ENCODE results near the gene LSM6.

The LSM6 gene

DNA sequence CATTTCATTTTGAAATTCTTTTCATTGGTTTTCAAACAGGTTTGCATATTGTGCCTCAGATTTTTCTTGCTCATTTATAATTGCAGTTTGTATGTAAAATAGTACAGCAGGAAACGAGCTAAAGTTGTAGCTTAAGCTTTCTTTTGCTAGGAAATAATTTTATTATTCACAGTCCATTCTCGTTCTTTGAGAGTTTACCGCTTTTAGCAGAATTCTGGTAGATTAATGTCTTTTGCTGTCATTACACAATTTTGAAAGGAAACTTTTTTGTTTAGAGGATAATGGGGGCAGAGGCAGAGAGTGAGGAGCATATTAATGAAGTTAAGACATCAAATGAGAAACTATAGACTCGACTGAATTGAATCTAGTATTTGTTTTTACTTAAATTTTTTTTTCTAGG lies 10.5 kb downstream of the LSM6 start:
- no peak for DNase-seq (ENCODE audit: low read depth, low spot score)

DNA sequence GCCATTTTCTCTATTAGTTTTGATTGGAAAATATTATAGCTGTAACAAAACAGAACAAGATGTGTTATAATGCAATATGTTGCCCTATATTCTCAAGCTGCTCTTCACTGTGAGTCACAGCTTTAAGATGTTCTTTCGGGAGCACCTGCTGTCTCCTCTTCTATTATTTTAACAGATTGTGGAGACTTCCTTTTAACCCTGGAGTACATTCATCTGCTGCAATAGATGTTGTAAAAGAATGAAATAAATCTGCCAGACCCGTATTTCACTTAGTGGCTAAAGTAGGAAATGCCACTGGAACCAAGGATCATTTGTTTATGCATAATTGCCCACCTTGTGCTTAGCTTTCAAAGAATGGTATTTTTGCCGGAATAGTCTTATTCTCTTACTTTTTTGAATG lies 11.1 kb downstream of the LSM6 start:
- no peak for DNase-seq (ENCODE audit: low read depth, low spot score)

DNA sequence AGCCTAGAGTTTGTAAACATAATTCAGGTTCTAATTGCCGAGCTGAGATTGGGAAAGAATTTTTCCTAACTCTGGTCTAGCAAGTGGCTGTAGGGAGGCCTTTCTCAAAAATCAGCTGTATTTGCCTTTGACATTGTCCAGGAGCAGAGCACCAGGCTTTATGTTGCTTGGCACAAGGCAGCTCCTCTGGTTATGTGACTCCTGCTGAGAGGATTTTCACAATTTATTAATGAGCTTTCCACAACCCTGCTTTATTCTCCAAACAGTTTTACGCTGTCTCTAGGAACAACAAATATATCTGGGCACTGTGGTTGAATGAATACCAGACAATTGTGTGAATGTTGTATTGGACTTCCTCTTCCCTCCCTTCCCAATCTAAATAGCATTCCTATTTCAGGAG lies 14.9 kb downstream of the LSM6 start:
- no peak for DNase-seq (ENCODE audit: low read depth, low spot score)

DNA sequence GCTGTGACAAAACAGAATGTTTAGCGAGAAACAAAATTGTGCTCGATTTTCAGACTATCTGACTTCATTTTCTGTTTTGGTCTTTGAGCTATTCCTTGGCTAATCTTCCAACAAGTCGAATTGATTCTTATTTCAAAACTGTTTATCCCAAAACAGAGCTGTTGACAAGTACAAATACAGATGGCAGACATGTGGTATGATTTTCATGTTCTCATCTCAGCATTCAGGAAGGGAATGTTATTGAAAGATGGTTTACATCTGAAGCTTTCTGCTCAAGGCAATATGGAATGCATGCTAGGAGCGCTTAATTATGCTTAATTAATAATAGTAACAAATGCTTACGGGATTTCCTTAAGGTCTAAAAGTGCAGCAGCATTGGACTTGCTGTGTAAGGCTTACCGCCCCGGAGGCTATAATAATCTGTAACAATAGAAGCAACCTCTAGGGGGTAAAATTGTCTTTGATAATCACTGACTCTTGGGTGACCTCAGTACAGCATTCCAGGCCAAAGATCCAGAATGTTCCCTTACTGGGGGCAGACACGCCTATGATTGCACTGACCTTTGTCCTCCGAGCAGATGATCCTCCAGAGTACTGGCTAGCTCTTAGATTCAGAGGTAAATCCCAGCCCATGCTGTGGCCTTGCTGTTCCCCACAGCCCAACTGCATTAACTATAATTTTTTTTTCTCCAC lies 16.4 kb downstream of the LSM6 start:
- no peak for DNase-seq (ENCODE audit: low read depth, low spot score)

DNA sequence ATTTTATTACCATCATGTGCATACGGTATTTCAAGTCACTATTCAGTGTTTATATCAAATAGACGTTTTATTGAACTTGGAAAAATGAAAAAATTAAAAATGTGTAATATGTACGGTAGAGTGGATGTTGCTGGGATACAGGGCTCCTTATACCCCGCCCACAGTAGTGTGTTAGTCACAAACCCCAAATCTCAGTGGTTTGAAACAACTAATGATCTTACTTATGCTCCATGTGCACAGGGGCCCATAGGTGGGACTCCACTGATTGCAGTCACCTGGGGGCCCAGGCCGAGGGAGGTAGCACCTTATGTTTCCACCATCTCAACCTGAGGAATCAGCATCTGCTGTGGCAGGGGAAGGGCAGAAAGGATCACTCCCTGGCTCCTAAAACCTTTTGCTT lies 18.1 kb downstream of the LSM6 start:
- no peak for DNase-seq (ENCODE audit: low read depth, low spot score)

DNA sequence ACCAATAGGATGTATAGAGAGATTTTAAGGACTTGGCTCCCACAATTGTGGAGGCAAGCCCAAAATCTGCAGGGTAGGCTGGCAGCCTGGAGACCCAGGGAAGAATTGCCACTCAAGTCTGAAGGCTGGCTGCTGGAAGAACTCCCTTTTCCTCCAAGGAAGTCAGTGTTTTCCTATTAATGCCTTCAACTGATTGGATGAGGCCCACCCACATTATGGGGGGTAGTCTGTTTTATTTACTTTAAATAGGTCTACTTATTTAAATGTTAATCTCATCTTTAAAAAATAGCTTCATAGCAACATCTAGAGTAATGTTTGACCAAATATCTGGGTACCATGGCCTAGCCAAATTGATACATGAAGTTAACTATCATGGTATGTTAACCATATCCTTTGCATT lies 18.7 kb downstream of the LSM6 start:
- DNase-seq (ENCODE audit: low read depth, low spot score): no peak

DNA sequence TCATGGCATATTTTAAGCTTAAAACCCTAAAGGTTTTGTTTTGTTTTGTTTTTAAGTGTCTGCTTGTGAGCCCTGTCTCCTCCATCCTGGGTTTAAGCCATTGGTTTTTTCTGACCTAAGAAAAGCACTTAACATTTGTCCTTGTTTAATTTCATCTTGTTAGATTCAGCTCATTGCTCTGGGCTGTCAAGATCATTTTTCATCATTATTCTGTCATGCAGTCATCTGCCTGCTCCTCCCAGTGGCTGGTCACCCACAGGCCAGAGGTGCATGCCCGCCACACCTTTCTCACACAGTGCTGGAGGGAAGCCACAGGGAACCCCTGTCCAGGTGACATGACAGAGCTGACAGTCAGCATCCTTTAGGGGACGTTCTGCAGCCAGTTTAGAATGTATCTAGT lies 27.1 kb downstream of the LSM6 start:
- DNase-seq (ENCODE audit: low read depth, low spot score): no peak

DNA sequence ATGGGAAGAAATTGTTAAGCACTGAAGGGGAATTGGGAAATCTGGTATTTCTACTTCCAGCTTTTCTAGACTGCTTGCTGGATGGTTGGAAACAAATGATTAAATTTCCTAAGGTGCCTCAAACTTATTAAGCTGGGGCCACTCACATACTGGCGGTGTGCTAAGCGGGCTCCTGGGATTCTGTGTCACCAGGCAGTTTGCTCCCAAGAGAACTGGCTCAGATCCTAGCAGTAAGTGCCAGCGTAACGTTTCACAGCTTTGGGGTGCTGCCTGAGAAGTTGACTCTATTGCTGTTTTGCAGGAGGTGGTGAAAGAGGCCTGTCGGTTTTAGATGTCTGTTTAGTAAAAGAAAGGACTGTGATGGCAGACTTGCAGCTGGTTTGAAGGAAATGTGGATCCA lies 31.9 kb downstream of the LSM6 start:
- DNase-seq (ENCODE audit: low read depth, low spot score): no peak

DNA sequence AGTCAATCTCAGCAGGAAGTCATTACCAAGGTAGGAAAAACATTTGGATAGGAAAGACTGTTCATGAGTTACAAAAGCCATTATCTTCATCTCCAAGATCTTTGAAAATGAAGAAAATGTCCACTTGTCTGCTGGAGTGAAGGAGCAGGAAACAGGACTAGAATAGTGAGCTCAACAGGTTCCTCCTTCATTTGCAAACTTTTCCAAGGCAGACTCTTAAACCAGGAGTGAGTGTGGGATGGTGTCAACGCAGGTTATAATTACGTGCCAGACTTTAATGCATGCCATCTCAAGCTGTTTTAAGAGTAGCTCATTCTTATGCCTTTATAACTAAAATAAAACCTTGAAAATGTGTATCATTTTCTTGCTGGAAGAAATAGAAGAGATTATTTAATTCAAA lies 35.4 kb downstream of the LSM6 start:
- DNase-seq (ENCODE audit: low read depth, low spot score): no peak

DNA sequence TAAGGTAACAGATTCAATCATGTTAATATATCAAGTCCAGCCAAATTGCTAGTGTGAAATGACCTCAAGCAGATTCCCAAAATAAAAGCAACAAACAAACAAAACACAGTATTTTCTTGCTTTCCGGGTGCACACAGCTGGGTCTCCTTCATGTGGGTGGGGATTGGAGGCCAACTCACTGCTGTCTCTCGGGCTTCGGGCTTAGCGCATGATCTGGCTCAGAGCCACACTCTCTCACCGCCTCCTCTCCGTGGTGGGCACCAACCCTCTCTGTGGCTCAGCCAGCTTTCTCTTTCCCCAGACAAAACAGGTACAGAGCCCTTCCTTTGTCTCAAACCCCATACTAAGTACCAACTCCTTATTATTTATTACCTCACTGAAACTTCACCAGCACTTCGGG lies 35.9 kb downstream of the LSM6 start:
- DNase-seq (ENCODE audit: low read depth, low spot score): no peak

DNA sequence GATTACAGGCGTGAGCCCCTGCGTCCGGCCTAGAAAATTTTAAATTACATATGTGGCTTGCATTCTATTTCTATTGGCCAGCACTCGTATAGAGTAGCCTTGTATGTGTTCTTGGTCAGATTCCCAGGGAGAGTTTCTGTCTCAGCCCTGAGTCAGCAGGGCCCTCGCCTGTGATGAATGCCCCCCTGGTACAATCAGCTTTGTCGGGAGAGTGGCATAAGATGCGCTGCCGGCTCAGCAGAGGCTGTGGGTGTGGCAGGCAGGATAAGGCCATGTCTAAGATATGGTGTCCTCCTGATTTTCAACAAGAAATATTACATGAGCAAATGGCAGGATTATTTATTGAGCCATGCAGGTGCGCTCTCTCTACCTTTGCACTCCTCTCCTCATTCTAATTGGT lies 37.3 kb downstream of the LSM6 start:
- DNase-seq (ENCODE audit: low read depth, low spot score): no peak

DNA sequence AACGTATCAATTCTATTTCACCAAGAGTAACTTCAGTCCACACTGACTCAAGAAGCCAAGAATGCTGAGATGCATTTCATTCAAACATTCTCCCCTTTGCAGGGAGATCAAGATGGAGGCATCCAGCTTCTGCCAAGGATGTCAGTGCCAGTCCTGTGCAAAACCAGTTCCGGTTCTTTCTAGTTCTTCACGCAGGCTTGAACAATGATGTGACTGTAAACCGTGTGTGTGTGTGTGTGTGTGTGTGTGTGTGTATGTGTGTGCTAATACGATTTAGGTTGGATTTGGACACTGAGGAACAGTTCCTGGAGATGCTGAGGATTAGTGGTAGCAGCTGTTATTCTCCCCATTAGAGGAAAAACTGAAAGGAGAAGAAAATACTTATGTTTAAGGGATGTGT lies 38.7 kb downstream of the LSM6 start, which contains the start of gene REELD1:
Gene REELD1 (plus strand): TSS at position 301 of the 400 bp plus-strand sequence. CDS start 2,415 bp downstream, outside the sequence.
- no peak for DNase-seq (ENCODE audit: low read depth, low spot score)

DNA sequence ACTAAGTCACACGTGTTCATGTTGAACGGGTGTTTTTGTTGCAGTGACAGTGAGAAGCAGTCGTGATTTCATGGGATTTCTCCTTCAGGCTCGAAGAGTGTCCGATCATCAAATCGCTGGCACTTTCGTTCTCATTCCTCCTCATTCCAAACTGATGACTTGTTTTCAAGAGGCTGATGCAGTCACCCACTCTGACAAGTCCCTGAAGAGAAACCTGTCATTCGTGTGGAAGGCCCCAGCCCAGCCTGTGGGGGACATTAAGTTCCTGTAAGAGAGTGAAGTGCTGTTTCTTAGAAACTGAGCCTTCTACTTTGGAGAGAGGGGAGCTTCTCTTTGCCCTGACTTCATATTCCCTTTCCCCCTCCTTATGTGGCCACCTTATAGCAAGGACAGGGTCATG lies 46.8 kb downstream of the LSM6 start:
- no peak for DNase-seq (ENCODE audit: low read depth, low spot score)

DNA sequence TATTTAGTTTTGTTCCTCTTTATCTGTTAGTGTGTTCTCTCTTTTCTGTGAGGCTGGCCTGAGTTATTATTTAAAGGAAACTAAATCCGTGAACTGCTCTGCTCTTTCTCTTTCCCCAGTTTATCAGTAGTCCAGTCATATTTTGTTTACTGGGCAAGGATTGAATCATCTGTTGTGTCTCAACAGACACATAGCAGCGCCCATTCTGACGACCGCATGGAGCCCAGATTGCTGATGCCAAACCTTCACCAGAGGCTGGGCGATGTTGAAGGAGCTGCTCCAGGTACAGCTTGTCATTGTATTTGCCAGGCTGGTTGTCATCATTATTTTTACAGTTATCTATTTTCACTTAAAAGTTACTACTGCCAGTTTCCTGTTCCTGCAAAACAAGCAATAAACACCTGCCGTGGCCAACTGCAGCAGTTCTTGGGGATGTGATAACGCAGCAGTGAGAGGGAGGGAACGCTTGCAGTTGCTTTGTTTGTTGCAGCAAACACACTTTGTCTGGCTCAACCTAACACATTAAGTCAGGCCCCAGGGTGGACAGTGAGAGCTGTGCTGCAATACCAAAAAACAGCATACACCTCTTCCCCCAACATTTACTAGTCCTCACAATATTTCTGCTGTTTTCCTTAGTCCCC lies 48.9 kb downstream of the LSM6 start:
- DNase-seq (ENCODE audit: low read depth, low spot score): no peak

DNA sequence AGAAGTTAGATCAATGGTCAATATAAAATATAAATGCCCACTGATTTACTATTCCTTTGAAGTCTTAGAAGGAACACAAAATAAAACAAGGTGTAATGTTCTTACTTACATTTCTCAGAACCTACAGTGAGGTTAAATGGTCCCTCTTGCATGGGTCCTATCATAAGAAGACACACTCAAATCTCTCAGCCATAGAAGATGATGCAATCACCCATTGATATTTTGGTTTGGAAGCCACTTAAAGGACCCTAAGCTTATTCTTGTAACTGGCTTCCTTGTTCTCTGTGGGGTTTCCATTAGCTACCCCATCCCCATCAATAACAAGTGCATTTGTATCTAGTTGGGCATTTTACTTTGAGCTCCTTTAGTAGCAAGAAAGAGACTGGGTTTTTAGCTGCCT lies 53.9 kb downstream of the LSM6 start:
- DNase-seq (ENCODE audit: low read depth, low spot score): no peak

DNA sequence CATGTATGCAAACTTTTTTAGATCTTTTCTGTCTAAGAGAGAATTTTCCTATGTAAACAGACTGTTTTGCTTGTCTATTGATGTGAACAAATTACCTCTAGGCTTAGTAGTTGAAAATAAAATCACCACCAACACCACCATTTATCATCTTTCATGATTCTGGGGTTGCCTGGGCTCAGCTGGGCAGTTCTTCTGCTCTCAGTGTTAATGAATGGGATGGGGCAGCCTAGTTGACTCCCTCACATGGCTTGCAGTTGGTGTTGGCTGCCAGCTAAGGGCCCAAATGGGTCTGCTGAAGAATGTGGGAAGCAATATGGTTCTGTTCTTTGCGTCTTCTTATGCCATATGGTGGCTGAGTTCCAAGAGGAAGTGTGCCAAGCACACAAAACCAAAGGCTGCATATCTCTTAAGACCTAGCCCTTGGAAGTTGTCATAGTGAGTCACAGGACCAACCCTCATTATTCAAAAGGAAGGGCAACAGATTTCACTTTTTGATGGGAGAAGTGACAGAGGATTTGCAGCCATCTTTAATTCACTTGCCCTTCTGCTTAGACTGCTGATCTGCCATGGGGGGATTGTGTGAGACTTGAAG lies 56.7 kb downstream of the LSM6 start:
- DNase-seq (ENCODE audit: low read depth, low spot score): no peak

DNA sequence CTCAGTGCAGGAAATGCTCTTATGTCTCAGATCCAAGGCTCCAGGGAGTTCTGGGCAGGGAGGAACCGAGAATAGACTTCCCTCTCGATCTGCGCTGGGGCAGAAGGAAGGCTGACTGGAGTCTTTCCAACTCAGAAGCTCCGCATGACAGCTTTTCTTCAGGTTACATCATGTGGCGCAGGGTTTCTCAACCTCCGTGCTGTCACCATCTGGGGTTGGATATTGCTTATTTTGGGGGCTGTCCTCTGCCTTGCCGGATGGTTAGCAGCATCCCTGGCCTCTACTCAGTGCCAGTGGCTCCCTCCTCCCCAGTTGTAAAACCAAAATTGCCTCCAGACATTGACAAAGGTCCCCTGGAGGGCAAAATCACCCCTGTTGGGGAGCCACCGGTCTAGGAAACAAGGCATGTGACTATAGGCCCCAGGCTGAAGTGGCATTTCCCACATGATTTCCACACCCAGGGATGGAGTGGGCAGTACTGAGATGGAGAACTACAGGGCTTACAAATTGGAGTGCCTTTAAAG lies 60.2 kb downstream of the LSM6 start:
- no peak for DNase-seq (ENCODE audit: low read depth, low spot score)

DNA sequence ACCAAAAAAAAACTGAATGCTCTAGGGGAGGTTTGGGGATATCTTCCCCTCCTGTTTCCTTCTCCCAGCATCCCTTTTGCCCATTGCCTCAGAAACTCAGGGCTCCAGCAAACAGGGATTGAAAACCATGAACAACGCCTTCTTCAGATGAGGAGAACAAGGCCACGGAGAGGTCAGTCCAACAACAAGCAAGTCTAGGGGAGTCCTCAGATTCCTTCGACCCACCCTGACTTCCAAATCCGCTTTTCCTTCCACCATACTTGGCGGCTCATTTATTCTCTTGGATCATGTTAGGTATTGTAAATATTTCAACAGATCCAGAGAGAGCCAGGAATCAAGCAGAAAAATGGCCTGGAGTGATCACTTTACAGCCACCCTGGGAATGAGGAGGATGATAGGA lies 60.7 kb downstream of the LSM6 start:
- no peak for DNase-seq (ENCODE audit: low read depth, low spot score)

DNA sequence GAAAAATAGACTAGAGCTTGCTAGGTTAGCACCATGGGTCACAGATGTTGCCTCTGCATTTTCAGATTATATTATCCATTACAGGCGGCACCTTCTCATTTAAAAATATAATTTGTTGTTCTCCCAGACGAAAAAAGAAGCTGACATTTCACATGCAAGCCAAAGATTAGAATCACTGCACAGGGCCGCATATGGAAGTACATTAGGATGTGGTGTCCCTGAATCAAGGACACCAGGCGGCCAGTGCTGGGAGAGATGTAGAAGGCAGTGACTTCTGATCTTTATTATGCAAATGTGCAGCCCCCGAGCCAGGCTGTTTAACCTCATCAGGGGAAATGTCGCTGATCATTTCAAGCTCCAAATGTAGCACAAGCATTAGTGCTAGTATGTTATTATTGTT lies 61.6 kb downstream of the LSM6 start:
- no peak for DNase-seq (ENCODE audit: low read depth, low spot score)

DNA sequence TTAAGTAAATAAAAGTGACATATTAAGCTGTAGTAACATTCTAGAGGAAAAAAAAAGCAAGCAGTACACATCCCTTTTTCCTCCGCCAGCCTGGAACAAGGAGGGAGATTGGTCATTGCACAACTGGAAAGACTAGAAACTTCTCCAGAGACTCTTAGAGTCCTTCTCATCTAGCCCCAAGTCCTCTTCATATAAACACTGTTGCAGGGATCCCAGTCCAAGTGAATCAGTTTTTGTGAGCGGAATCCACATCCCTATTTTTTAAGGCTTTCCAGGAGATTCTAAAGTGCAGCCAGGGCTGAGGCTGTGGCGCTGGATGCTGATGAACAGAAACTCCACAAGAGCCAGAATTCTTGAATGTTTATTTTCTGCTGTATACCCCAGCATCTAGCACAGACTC lies 62.6 kb downstream of the LSM6 start:
- DNase-seq (ENCODE audit: low read depth, low spot score): no peak

All from brain pericyte (primary cell).